WI38 (cell line): ENCODE data around the gene NPPC.

ENCODE experiments used
- H3K4me3 ChIP-seq: 2 replicates; pipeline ENCODE4 v1.5.1; 2011; ENCODE audit warnings: low read depth, mild to moderate bottlenecking, control low read depth, low read length
- CTCF ChIP-seq: IDR thresholded peaks from 2 replicates; pipeline ENCODE4 v1.5.1; 2012; ENCODE audit warnings: low read depth, mild to moderate bottlenecking, control low read depth, low read length

The NPPC gene

GRCh38 chr2:231930593-231931281 is 4.5 kb upstream of the NPPC start:
- TF ChIP-seq CTCF, result no peak
- no peak overlapping the region for H3K4me3 ChIP-seq

GRCh38 chr2:231929961-231930592 is 3.9 kb upstream of the NPPC start:
- TF ChIP-seq CTCF, result peak; percentile 41
- H3K4me3 ChIP-seq, result no peak overlapping the region

DNA sequence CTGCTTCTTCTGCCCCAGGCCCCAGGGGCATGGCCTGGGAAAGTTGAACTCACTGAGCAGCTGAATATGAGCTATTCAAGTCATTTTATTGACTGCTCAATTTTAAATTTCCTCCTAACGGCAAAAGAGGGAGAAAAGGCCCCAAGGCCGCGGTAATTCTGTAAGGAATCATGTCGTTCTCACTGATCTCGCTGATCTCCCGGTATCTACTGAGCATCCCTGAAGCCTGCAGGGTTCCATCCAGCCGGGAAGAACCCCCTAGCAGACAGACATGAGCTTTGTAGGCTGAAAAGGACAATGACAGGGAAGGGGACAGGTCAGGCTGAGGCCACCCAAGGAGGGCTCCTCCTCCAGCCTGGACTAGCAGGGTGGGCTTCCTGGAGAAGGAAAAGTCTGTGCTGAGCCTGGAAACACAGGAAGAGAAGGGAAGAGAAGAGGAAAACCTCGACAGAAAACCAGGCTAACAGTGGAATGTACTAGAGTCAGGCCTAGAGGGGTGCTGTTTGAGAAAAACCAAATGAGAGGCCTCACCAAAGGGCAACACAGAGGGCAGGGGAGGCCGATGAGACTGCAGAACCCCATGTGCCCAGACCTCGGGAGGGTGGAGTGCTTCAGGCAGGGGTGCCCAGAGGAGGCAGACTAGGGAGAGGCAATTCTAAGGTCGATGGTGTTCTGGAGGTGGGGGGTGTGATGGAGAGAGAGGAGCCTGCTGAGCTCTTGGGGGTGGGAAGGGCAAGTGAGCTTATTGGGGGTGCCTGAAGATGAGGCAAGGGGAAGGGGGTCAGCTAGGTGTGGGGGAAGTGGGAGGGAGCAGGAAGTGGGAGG is 2.9 kb upstream of the NPPC start:
- no peak for TF ChIP-seq CTCF

GRCh38 chr2:231928481-231928880 is 2.3 kb upstream of the NPPC start:
- H3K4me3 ChIP-seq, result no peak overlapping the region
- no peak for TF ChIP-seq CTCF

More for the DNA sequence above, 2.9 kb upstream of the NPPC start:
- H3K4me3 ChIP-seq, result no peak overlapping the region

GRCh38 chr2:231927566-231927890 is 1.3 kb upstream of the NPPC start:
- H3K4me3 ChIP-seq, result no peak overlapping the region
- TF ChIP-seq CTCF, result no peak

DNA sequence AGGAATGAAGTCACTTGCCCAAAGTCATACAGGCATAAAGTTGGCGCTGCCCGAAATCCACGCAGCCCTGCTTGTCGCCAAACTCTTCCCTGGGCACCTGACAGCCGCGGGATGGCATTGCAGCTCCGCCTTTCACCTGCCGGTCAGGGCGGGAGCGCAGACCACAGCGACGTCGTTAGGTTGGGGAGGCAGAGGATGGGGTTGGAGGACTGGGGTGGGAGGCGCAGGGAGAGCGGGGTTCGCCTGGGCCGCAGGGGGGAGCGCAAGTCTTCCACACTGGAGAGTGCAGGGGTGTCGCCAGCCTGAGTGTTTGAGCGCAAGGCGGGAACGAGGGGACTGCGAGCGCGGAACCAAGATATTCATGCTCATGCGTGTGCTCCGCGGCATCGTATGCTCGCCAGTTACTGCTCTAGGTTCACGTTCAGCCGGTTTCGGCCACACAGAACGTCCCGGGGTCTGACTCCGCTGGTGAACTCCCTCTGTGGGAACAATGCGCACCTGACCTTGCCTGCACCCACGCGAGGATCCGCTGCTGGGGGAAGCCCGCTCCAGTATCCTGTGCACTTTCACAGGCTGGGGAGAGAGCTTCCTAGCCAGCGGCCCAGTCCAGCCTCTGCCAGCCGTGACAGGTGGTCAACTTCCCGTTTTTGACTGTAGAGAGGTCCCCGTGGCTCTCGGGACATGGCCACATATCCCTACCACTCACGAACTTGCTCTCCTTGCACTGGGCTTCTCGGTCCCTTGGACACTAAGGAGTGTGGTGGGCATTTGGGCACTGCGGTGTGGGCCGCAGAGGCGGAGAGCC is 767 bp upstream of the NPPC start:
- H3K4me3 ChIP-seq, result peak overlapping the region; percentile 37
- TF ChIP-seq CTCF, result no peak
